ENCODE results near the gene ADCY2.

The ADCY2 gene

GRCh38 chr5:7813007-7813406 is 417.1 kb downstream of the ADCY2 start:
- H3K4me3 ChIP-seq (ENCODE audit: low read depth, low read length) = no peak overlapping the region
- no peak overlapping the region for H3K27ac ChIP-seq (ENCODE audit: extremely low read depth, low read depth, low read length)
- POLR2A ChIA-PET = no interaction called here
- H3K9me3 ChIP-seq (ENCODE audit: control insufficient read depth, insufficient read depth, low read depth, low read length) = no peaks in the 10 kb centered on the region
- peaks cover 3% of the 10 kb centered on the region; the same call in 1 of the 2 replicates for H3K4me1 ChIP-seq (ENCODE audit: control insufficient read depth, insufficient read depth, low read length)
- CTCF ChIA-PET = interaction anchor here (1.2 to 5.2 kb wide), 3 partner anchors 20 to 58 kb away, joined by 4 to 46 read pairs (median 32); partner anchors contain the start of gene CFAP90
- TF ChIP-seq ZNF521 (tag by site-specific recombination; IDR thresholded peaks at IDR 0.05) (no peak), ZNF830 (tag by site-specific recombination; IDR thresholded peaks at IDR 0.05; ENCODE audit: low read depth) (no peak), ZNF169 (tag by site-specific recombination; IDR thresholded peaks at IDR 0.05) (no peak), ZNF146 (tag by site-specific recombination; IDR thresholded peaks at IDR 0.05) (no peak), TCF7L2 (IDR thresholded peaks at IDR 0.05; ENCODE audit: borderline replicate concordance, low read depth, low read length) (no peak), REST (tag by site-specific recombination; IDR thresholded peaks at IDR 0.05) (no peak), PATZ1 (tag by site-specific recombination; IDR thresholded peaks at IDR 0.05) (no peak), EGR2 (tag by site-specific recombination; IDR thresholded peaks at IDR 0.05; ENCODE audit: low read depth) (no peak), SP7 (tag by site-specific recombination; IDR thresholded peaks at IDR 0.05) (no peak), ZNF354C (tag by site-specific recombination; IDR thresholded peaks at IDR 0.05; ENCODE audit: borderline replicate concordance, low read depth) (no peak), ZNF837 (tag by site-specific recombination; IDR thresholded peaks at IDR 0.05) (no peak), YY1 (tag by site-specific recombination; IDR thresholded peaks at IDR 0.05) (no peak), INSM2 (tag by site-specific recombination; IDR thresholded peaks at IDR 0.05) (no peak), BCL6B (tag by site-specific recombination; IDR thresholded peaks at IDR 0.05) (no peak), AEBP2 (tag by site-specific recombination; IDR thresholded peaks at IDR 0.05; ENCODE audit: borderline replicate concordance) (no peak), ZNF138 (tag by site-specific recombination; IDR thresholded peaks at IDR 0.05; ENCODE audit: borderline replicate concordance) (no peak), ZNF639 (tag by site-specific recombination; IDR thresholded peaks at IDR 0.05) (no peak), ZNF23 (tag by site-specific recombination; IDR thresholded peaks at IDR 0.05; ENCODE audit: borderline replicate concordance) (no peak)
- H3K36me3 ChIP-seq (ENCODE audit: control insufficient read depth in 2 of 2, insufficient read depth in 1 of 2, low read length in 2 of 2) = no peaks in the 10 kb centered on the region

Measured in HEK293 (cell line).